H9 (cell line): ENCODE measurements around the gene TMEM106C. TPM values are rescaled to one million over a fixed set of nuclear protein-coding genes. Genes with fewer than 3 reads are reported as not detected.

Experiments
- DNase-seq: peaks from one replicate; pipeline ENCODE4 v3.0.0-alpha.2; 2017
- H2AFZ ChIP-seq: one replicate; pipeline ENCODE4 v1.6.1; 2013; ENCODE audit warnings: mild to moderate bottlenecking, low read length, control low read depth, moderate library complexity
- H2AK5ac ChIP-seq: 2 replicates; pipeline ENCODE4 v1.6.1; 2013; ENCODE audit warnings: low read length, control low read depth, mixed read lengths; ENCODE audit not compliant: insufficient read length
- H2BK120ac ChIP-seq: one replicate; pipeline ENCODE4 v1.6.1; 2013; ENCODE audit warnings: low read depth, mild to moderate bottlenecking, low read length, control low read depth, inconsistent platforms; ENCODE audit not compliant: poor library complexity, severe bottlenecking
- H2BK12ac ChIP-seq: 2 replicates; pipeline ENCODE4 v1.6.1; 2013; ENCODE audit warnings: low read length, control low read depth, mixed read lengths, low read depth; ENCODE audit not compliant: insufficient read length
- H2BK15ac ChIP-seq: 2 replicates; pipeline ENCODE4 v1.6.1; 2013; ENCODE audit warnings: low read depth, low read length, control low read depth
- H2BK20ac ChIP-seq: one replicate; pipeline ENCODE4 v1.6.1; 2013; ENCODE audit warnings: low read depth, mild to moderate bottlenecking, low read length, control low read depth, inconsistent platforms; ENCODE audit not compliant: poor library complexity, severe bottlenecking
- H2BK5ac ChIP-seq: 2 replicates; pipeline ENCODE4 v1.6.1; 2013; ENCODE audit warnings: low read length, control low read depth, mixed read lengths; ENCODE audit not compliant: insufficient read length
- H3K14ac ChIP-seq: 2 replicates; pipeline ENCODE4 v1.6.1; 2013; ENCODE audit warnings: low read length, control low read depth; ENCODE audit not compliant: insufficient read depth
- H3K18ac ChIP-seq: 2 replicates; pipeline ENCODE4 v1.6.1; 2013; ENCODE audit warnings: low read depth, mild to moderate bottlenecking, mixed read lengths, low read length, control low read depth; ENCODE audit not compliant: insufficient read length
- H3K23ac ChIP-seq: 2 replicates; pipeline ENCODE4 v1.6.1; 2013; ENCODE audit warnings: low read length, control low read depth, mixed read lengths, low read depth; ENCODE audit not compliant: insufficient read length
- H3K23me2 ChIP-seq: 2 replicates; pipeline ENCODE4 v1.6.1; 2013; ENCODE audit warnings: low read depth, mild to moderate bottlenecking, mixed read lengths, low read length, control low read depth; ENCODE audit not compliant: insufficient read length, poor library complexity, severe bottlenecking
- H3K27ac ChIP-seq: 2 replicates; pipeline ENCODE4 v1.5.1; 2013; ENCODE audit warnings: low read length, control low read depth, mixed read lengths, low read depth; ENCODE audit not compliant: insufficient read length
- H3K27me3 ChIP-seq: 2 replicates; pipeline ENCODE4 v1.6.1; 2013; ENCODE audit warnings: low read length, control low read depth, inconsistent platforms; ENCODE audit not compliant: insufficient read depth
- H3K4ac ChIP-seq: 2 replicates; pipeline ENCODE4 v1.6.1; 2013; ENCODE audit warnings: low read depth, mild to moderate bottlenecking, control low read depth, inconsistent platforms, low read length, moderate library complexity
- H3K4me1 ChIP-seq: 2 replicates; pipeline ENCODE4 v1.6.1; 2013; ENCODE audit warnings: low read length, control low read depth, inconsistent platforms; ENCODE audit not compliant: insufficient read depth
- H3K4me2 ChIP-seq: 2 replicates; pipeline ENCODE4 v1.6.1; 2013; ENCODE audit warnings: low read length, control low read depth, mixed read lengths; ENCODE audit not compliant: insufficient read length, insufficient read depth
- H3K56ac ChIP-seq: 2 replicates; pipeline ENCODE4 v1.6.1; 2013; ENCODE audit warnings: low read depth, mild to moderate bottlenecking, mixed read lengths, low read length, control low read depth; ENCODE audit not compliant: insufficient read length
- H3K79me1 ChIP-seq: 2 replicates; pipeline ENCODE4 v1.6.1; 2013; ENCODE audit warnings: low read depth, mild to moderate bottlenecking, moderate library complexity, low read length, control low read depth, inconsistent platforms; ENCODE audit not compliant: insufficient read depth, poor library complexity, severe bottlenecking
- H3K79me2 ChIP-seq: 2 replicates; pipeline ENCODE4 v1.6.1; 2013; ENCODE audit warnings: low read length, control low read depth, inconsistent platforms; ENCODE audit not compliant: insufficient read depth
- H3K9ac ChIP-seq: 2 replicates; pipeline ENCODE4 v1.6.1; 2013; ENCODE audit warnings: low read length, control low read depth, mixed read lengths; ENCODE audit not compliant: insufficient read length; ENCODE audit errors: extremely low read depth
- H3K9me3 ChIP-seq: one replicate; pipeline ENCODE4 v1.6.1; 2013; ENCODE audit warnings: low read depth, low read length, inconsistent platforms; ENCODE audit not compliant: control insufficient read depth
- H3T11ph ChIP-seq: one replicate; pipeline ENCODE4 v1.6.1; 2013; ENCODE audit warnings: mild to moderate bottlenecking, low read length, control low read depth, inconsistent platforms
- H4K20me1 ChIP-seq: one replicate; pipeline ENCODE4 v1.6.1; 2013; ENCODE audit not compliant: control insufficient read depth, insufficient read length, insufficient read depth
- H4K5ac ChIP-seq: 2 replicates; pipeline ENCODE4 v1.6.1; 2013; ENCODE audit warnings: low read depth, mild to moderate bottlenecking, mixed read lengths, low read length, control low read depth; ENCODE audit not compliant: insufficient read length
- H4K8ac ChIP-seq: replicated peaks from 2 replicates; pipeline ENCODE4 v1.6.1; 2013; ENCODE audit warnings: low read length, control low read depth, mixed read lengths, low read depth; ENCODE audit not compliant: insufficient read length
- H4K91ac ChIP-seq: 2 replicates; pipeline ENCODE4 v1.6.1; 2013; ENCODE audit warnings: low read depth, mild to moderate bottlenecking, moderate library complexity, mixed read lengths, low read length, control low read depth; ENCODE audit not compliant: insufficient read length
- H3K27ac Mint-ChIP-seq, 3 experiments: 2 replicates in 2 of 3; 3 replicates in 1 of 3; pipeline ENCODE4 v1.8.0; 2020 to 2021; ENCODE audit warnings: mixed read lengths in 3 of 3, mild to moderate bottlenecking in 1 of 3, moderate library complexity in 1 of 3
- H3K27me3 Mint-ChIP-seq: 2 replicates; pipeline ENCODE4 v1.8.0; 2021; ENCODE audit warnings: low read depth, mild to moderate bottlenecking, moderate library complexity, mixed read lengths
- H3K36me3 Mint-ChIP-seq, 3 experiments: 2 replicates in 2 of 3; 3 replicates in 1 of 3; pipeline ENCODE4 v1.8.0; 2020 to 2021; ENCODE audit warnings: low read depth in 3 of 3, mixed read lengths in 3 of 3; ENCODE audit not compliant: insufficient read depth in 1 of 3
- H3K4me1 Mint-ChIP-seq, 2 experiments: 2 replicates each; pipeline ENCODE4 v1.8.0; 2020; ENCODE audit warnings: mixed read lengths in 2 of 2
- H3K4me3 Mint-ChIP-seq, 2 experiments: 2 replicates in 1 of 2; 3 replicates in 1 of 2; pipeline ENCODE4 v1.8.0; 2020 to 2021; ENCODE audit warnings: mild to moderate bottlenecking in 2 of 2, mixed read lengths in 2 of 2, moderate library complexity in 1 of 2
- H3K9me3 Mint-ChIP-seq, 2 experiments: 2 replicates in 1 of 2; 3 replicates in 1 of 2; pipeline ENCODE4 v1.8.0; 2020; ENCODE audit warnings: mild to moderate bottlenecking in 2 of 2, mixed read lengths in 2 of 2, moderate library complexity in 1 of 2
- CTCF ChIP-seq: fragments of 200-600 bp; sonication (generic); conservative IDR thresholded peaks from 3 replicates; pipeline ENCODE4 v1.8.0; 2021; ENCODE audit warnings: antibody characterized with exemption, mild to moderate bottlenecking
- WGBS: extraction: QIAGEN DNeasy Blood & Tissue Kit; methylation state at CpG from one replicate; pipeline ENCODE4 v1.1.7; 2013; ENCODE audit warnings: missing lambda C conversion rate, low lambda C conversion rate, mixed read lengths; ENCODE audit not compliant: insufficient read length; ENCODE audit errors: extremely low coverage; 5-methylcytosine and 5-hydroxymethylcytosine counted together
- total RNA-seq: library from RNA; stranded (reverse); gene quantifications from 2 replicates; pipeline ENCODE4 v1.2.1, GENCODE V29; 2021

Gene TMEM106C
- total RNA-seq, 1 experiment from 2014 or later, result 43.7 TPM

- no peak overlapping the region for H4K8ac ChIP-seq
- H3K79me2 ChIP-seq, result no peaks in the 10 kb centered on the region
- no peak overlapping the region for H3K4me3 Mint-ChIP-seq
- no peak overlapping the region for H3K23ac ChIP-seq
- H2AK5ac ChIP-seq, result no peak overlapping the region
- no peak overlapping the region for H4K91ac ChIP-seq
- no peak overlapping the region for H3K9ac ChIP-seq
- no peak overlapping the region for H2BK20ac ChIP-seq
- H2BK120ac ChIP-seq, result no peak overlapping the region
- H3K27ac Mint-ChIP-seq, result no peak overlapping the region
- no peak overlapping the region for H3K18ac ChIP-seq
- H2BK5ac ChIP-seq, result no peak overlapping the region
- no peaks in the 10 kb centered on the region; a peak in 1 of 5 replicates for H3K9me3 Mint-ChIP-seq
- H3T11ph ChIP-seq, result no peak overlapping the region
- H3K4me1 ChIP-seq, result no peaks in the 10 kb centered on the region
- no peaks in the 10 kb centered on the region for H3K36me3 Mint-ChIP-seq
- H4K5ac ChIP-seq, result no peak overlapping the region
- H3K27ac ChIP-seq, result no peak overlapping the region
- H2BK12ac ChIP-seq, result no peak overlapping the region
- peaks cover 7% of the 10 kb centered on the region for H3K27me3 Mint-ChIP-seq
- no peaks in the 10 kb centered on the region for H3K4me1 Mint-ChIP-seq
- H3K14ac ChIP-seq, result no peak overlapping the region
- H2BK15ac ChIP-seq, result no peak overlapping the region
- H3K4ac ChIP-seq, result no peak overlapping the region
- H3K56ac ChIP-seq, result no peak overlapping the region
- no peaks in the 10 kb centered on the region for H3K79me1 ChIP-seq
- H4K20me1 ChIP-seq, result no peaks in the 10 kb centered on the region
- WGBS, result no CpG with 5 or more reads among the region's 6 CpGs
- no peaks in the 10 kb centered on the region for H3K9me3 ChIP-seq
- H3K4me2 ChIP-seq, result no peak overlapping the region
- no peaks in the 10 kb centered on the region; the same call in 1 of the 2 replicates for H3K27me3 ChIP-seq
- H3K23me2 ChIP-seq, result no peaks in the 10 kb centered on the region
- H2AFZ ChIP-seq, result no peak overlapping the region
- TF ChIP-seq CTCF, result no peak
- no peak for DNase-seq
Measured at GRCh38 chr12:47920913-47921312, 42.5 kb upstream of the TMEM106C start.
